ENCODE data around the gene EFS. TPM values are rescaled to one million over a fixed set of nuclear protein-coding genes. Genes with fewer than 3 reads are reported as not detected.

EFS gene
- total RNA-seq, 1 donor from 2014 or later = 38.1 TPM

Other genes with a start within 250 kb of the EFS start
- gene CEBPE, start 245.9 kb downstream of the EFS start, total RNA-seq = not detected
- 59.9 TPM for gene SLC7A8, start 181.5 kb downstream of the EFS start, total RNA-seq
- gene RNF212B, start 127.2 kb downstream of the EFS start, total RNA-seq = not detected
- 7.3 TPM for gene HOMEZ, start 79.0 kb downstream of the EFS start, total RNA-seq
- 8.9 TPM for gene PPP1R3E, start 62.3 kb downstream of the EFS start, total RNA-seq
- 49.2 TPM for gene BCL2L2, start 58.3 kb downstream of the EFS start, total RNA-seq
- 90.6 TPM for gene PABPN1, start 43.7 kb downstream of the EFS start, total RNA-seq
- gene SLC22A17, start 12.3 kb downstream of the EFS start, total RNA-seq = 89.7 TPM
- gene IL25, start 7.6 kb upstream of the EFS start, total RNA-seq = not detected
- gene CMTM5, start 11.9 kb upstream of the EFS start, total RNA-seq = 2.9 TPM
- gene MYH6, start 43.1 kb upstream of the EFS start, total RNA-seq = not detected
- not detected for gene MYH7, start 70.5 kb upstream of the EFS start, total RNA-seq
- 7.8 TPM for gene NGDN, start 104.5 kb upstream of the EFS start, total RNA-seq
- 1.3 TPM for gene ZFHX2, start 186.6 kb upstream of the EFS start, total RNA-seq
- gene THTPA, start 191.1 kb upstream of the EFS start, total RNA-seq = 115 TPM
- 56.2 TPM for gene AP1G2, start 202.6 kb upstream of the EFS start, total RNA-seq
- gene JPH4, start 213.6 kb upstream of the EFS start, total RNA-seq = 4.7 TPM

Measured in ascending aorta (tissue), 1 donor.